Epithelial cell of esophagus (primary cell): Measurements from ENCODE around the gene MAGOH.

Source experiments
- DNase-seq: peaks from one replicate; pipeline ENCODE4 v3.0.0; 2010; ENCODE audit warnings: low read depth
- H3K4me3 ChIP-seq: 2 replicates; pipeline ENCODE4 v1.5.1; 2011; ENCODE audit warnings: mild to moderate bottlenecking, low read length, control low read depth
- TF ChIP-seq, protein P1 (sequence below): IDR thresholded peaks from 2 replicates; pipeline ENCODE4 v1.5.1; 2011; ENCODE audit warnings: low read depth, mild to moderate bottlenecking, low read length, control low read depth, inconsistent platforms; ENCODE audit not compliant: insufficient read depth; ENCODE audit errors: missing control alignments

Gene MAGOH

DNA sequence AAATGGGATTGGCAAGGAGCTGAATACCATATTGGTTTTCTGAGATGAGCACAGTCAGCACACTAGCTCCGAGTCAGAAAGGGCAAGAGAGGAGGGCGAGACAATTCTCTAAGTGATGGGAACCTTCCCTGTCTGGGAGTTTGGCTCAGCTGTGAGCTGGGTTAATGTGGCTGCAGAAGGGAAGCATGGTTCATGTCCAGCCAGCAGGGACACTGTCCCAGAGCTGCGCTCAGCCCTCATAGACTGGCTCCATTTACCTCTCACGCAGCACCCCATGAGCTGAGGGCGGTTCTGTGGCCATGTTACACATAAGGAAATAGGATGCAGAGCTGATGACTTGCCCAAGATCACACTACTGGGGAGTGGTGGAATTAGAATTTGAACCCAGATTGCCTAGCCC is 57.4 kb downstream of the MAGOH start:
- no peak for DNase-seq
- TF ChIP-seq, protein P1, sequence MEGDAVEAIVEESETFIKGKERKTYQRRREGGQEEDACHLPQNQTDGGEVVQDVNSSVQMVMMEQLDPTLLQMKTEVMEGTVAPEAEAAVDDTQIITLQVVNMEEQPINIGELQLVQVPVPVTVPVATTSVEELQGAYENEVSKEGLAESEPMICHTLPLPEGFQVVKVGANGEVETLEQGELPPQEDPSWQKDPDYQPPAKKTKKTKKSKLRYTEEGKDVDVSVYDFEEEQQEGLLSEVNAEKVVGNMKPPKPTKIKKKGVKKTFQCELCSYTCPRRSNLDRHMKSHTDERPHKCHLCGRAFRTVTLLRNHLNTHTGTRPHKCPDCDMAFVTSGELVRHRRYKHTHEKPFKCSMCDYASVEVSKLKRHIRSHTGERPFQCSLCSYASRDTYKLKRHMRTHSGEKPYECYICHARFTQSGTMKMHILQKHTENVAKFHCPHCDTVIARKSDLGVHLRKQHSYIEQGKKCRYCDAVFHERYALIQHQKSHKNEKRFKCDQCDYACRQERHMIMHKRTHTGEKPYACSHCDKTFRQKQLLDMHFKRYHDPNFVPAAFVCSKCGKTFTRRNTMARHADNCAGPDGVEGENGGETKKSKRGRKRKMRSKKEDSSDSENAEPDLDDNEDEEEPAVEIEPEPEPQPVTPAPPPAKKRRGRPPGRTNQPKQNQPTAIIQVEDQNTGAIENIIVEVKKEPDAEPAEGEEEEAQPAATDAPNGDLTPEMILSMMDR = no peak
- H3K4me3 ChIP-seq = no peak overlapping the region

DNA sequence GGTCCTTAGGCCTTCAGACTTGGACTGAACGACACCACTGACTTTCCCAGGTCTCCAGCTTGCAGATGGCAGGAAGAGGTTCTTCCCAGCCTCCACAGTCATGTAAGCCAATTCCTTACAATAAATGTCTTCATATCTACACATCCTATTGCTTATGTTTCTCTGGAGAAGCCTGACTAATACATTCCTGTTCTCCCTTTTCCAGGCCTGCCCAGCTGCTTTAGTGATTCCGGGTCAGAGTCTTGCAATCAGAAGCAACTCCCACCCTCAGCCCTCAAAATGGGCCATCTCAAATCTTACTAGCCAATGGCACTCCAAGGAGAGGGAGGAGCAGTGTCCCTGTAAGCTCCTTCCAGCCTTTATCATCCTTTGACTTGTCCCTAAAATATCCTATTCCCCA is 58.1 kb downstream of the MAGOH start:
- H3K4me3 ChIP-seq = no peak overlapping the region
- TF ChIP-seq, protein P1 = no peak
- no peak for DNase-seq
